Tibial artery (tissue), 4 donors: Measurements from ENCODE around the gene PCGF1.
A peak's percentile ranks its signal among the peaks of the same experiment; 100 is the strongest.

Experiments used
- DNase-seq, 2 donors: peaks; one replicate each; pipeline ENCODE4 v3.0.0-alpha.2; 2019
- H3K27ac ChIP-seq, 2 donors: fragments of 200-600 bp; sonication (generic) in 1 of 2; 1 replicate in 1 of 2; 2 replicates in 1 of 2; pipeline ENCODE4 v1.5.1; 2018 to 2019; ENCODE audit warnings: mild to moderate bottlenecking in 1 of 2
- H3K27me3 ChIP-seq, 2 donors: fragments of 200-600 bp; sonication (generic) in 1 of 2; one replicate each; pipeline versions ENCODE4 v1.5.1 to v1.6.0; 2016 to 2019
- H3K36me3 ChIP-seq, 3 donors: fragments of 200-600 bp; sonication (generic) in 2 of 3; one replicate each; pipeline ENCODE4 v1.5.1; 2016 to 2019; ENCODE audit warnings: mild to moderate bottlenecking in 2 of 3
- H3K4me1 ChIP-seq, 4 donors: fragments of 200-600 bp; sonication (generic) in 2 of 4; 1 replicate in 3 of 4; 2 replicates in 1 of 4; pipeline ENCODE4 v1.5.1; 2016 to 2019
- H3K4me3 ChIP-seq, 2 donors: fragments of 200-600 bp; sonication (generic) in 1 of 2; 1 replicate in 1 of 2; 2 replicates in 1 of 2; pipeline ENCODE4 v1.5.1; 2018 to 2019; ENCODE audit warnings: mild to moderate bottlenecking in 2 of 2
- H3K9me3 ChIP-seq, 3 donors: fragments of 200-600 bp; sonication (generic) in 1 of 3; one replicate each; pipeline ENCODE4 v1.5.1; 2016 to 2019
- CTCF ChIP-seq, 2 experiments: fragments of 200-600 bp in 1 of 2; fragments of 450-650 bp in 1 of 2; IDR thresholded peaks; one replicate each; pipeline ENCODE4 v1.5.1; 2017 to 2019; ENCODE audit warnings: antibody characterized with exemption in 2 of 2, mild to moderate bottlenecking in 1 of 2, moderate library complexity in 1 of 2
- intact Hi-C: fragments of 100-400 bp; cut with DNase I; formaldehyde crosslinking; loops from one replicate; pipeline ENCODE4 v1.15.0; 2023; ENCODE audit warnings: low total_unique reads

Gene PCGF1

GRCh38 chr2:74542978-74543377 is 35.5 kb upstream of the PCGF1 start:
- H3K4me3 ChIP-seq, result no peak overlapping the region
- H3K9me3 ChIP-seq, result no peaks in the 10 kb centered on the region
- intact Hi-C loops, result no loop called here
- no peaks in the 10 kb centered on the region for H3K4me1 ChIP-seq
- no peak for DNase-seq
- no peaks in the 10 kb centered on the region for H3K36me3 ChIP-seq
- H3K27me3 ChIP-seq, result no peaks in the 10 kb centered on the region
- TF ChIP-seq CTCF (IDR thresholded peaks at IDR 0.05), result no peak
- no peak overlapping the region for H3K27ac ChIP-seq

- no peak overlapping the region for H3K4me3 ChIP-seq
- no peaks in the 10 kb centered on the region for H3K9me3 ChIP-seq
- no peaks in the 10 kb centered on the region for H3K36me3 ChIP-seq
- TF ChIP-seq CTCF (IDR thresholded peaks at IDR 0.05), result no peak
- peak; percentile 74 to 76 for DNase-seq
- H3K27ac ChIP-seq, result no peak overlapping the region
- no peaks in the 10 kb centered on the region for H3K4me1 ChIP-seq
- intact Hi-C loops, result no loop called here
- no peaks in the 10 kb centered on the region for H3K27me3 ChIP-seq
These were observed 32.8 kb upstream of the PCGF1 start for GRCh38 chr2:74540291-74540690.

GRCh38 chr2:74538881-74539339 is 31.4 kb upstream of the PCGF1 start:
- H3K9me3 ChIP-seq, result no peaks in the 10 kb centered on the region
- H3K36me3 ChIP-seq, result peaks cover 0 to 4% (median 0%) of the 10 kb centered on the region in 3 donors
- H3K27ac ChIP-seq, result no peak overlapping the region
- peak in 1 of 2 donors; percentile 24 for DNase-seq
- no peak overlapping the region for H3K4me3 ChIP-seq
- no peak for TF ChIP-seq CTCF (IDR thresholded peaks at IDR 0.05)
- intact Hi-C loops, result no loop called here
- no peaks in the 10 kb centered on the region for H3K4me1 ChIP-seq
- H3K27me3 ChIP-seq, result no peaks in the 10 kb centered on the region

- H3K36me3 ChIP-seq, result peaks cover 0 to 22% (median 12%) of the 10 kb centered on the region in 3 donors
- no peak for TF ChIP-seq CTCF (IDR thresholded peaks at IDR 0.05)
- H3K27me3 ChIP-seq, result no peaks in the 10 kb centered on the region
- no peak overlapping the region for H3K27ac ChIP-seq
- no peak overlapping the region for H3K4me3 ChIP-seq
- H3K9me3 ChIP-seq, result no peaks in the 10 kb centered on the region
- intact Hi-C loops, result no loop called here
- no peaks in the 10 kb centered on the region for H3K4me1 ChIP-seq
- DNase-seq, result peak in 1 of 2 donors; percentile 33
These were observed 29.6 kb upstream of the PCGF1 start for GRCh38 chr2:74537140-74537539.

- intact Hi-C loops, result no loop called here
- no peaks in the 10 kb centered on the region for H3K27me3 ChIP-seq
- H3K9me3 ChIP-seq, result no peaks in the 10 kb centered on the region
- DNase-seq, result peak in 1 of 2 donors; percentile 58
- peaks cover 0 to 5% (median 4%) of the 10 kb centered on the region in 4 donors for H3K4me1 ChIP-seq
- H3K4me3 ChIP-seq, result no peak overlapping the region
- peaks cover 0 to 24% (median 12%) of the 10 kb centered on the region in 3 donors for H3K36me3 ChIP-seq
- no peak overlapping the region for H3K27ac ChIP-seq
- no peak for TF ChIP-seq CTCF (IDR thresholded peaks at IDR 0.05)
These were observed 28.9 kb upstream of the PCGF1 start for GRCh38 chr2:74536166-74536950.
